Measurements from ENCODE around the gene LRIG2. TPM values are rescaled to one million over a fixed set of nuclear protein-coding genes. Genes with fewer than 3 reads are reported as not detected.
"Not testable (repeated sequence)": the region's sequence is repeated elsewhere in the genome, so short reads cannot be mapped to it uniquely, and the experiment has no call there.

Gene LRIG2
- total RNA-seq, 1 experiment from 2014 or later: 10.7 TPM

DNA sequence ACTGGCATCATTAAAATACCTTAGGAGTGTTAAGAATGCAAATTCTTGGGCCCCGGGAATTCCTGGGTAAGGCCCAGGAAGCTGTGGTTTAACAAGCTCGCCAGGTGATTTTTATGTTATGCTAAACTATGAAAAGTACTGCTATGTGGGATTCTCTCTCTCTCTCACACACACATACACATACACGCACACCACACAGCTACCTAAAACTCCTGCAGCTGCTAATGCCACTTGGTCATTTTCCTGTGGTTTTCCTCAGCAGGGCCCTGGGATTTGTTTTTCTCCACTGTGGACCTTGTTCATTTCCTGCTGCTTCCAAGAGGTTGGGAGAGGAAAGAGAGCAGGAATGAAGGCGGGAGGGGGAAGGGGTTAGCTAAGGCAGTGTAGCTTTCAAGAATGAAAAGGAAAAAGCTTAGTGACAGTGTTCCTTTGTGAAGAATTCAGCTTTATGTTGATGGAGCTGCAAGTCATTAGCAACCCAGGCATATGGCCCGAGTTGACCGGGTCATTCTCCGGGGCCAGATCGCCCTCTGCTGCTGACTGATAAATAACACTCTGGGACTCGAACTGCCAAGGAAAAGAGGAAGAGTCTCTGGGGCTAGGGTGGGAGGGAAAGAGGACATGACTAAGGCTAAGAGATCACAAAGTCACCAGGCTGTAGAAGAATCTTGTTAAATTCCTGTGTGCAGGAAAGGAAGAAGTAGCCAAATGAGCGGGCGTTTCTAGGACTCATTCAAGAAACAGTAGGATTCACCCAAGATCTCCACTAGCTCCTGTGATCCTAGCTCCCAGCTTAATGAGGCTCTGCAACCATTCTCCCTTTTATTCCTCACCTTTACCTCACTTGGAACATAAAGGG, 30.5 kb upstream of the LRIG2 start:
- Histone ChIP-seq H3K27me3 (replicated peaks; ENCODE audit: control insufficient read depth, insufficient read depth, low read length) (no peaks in the 10 kb centered on the region), H3K9me3 (no peaks in the 10 kb centered on the region), H3K36me3 (ENCODE audit: control insufficient read depth, insufficient read depth, low read length) (no peaks in the 10 kb centered on the region), H3K4me3 (ENCODE audit: low read depth, low read length) (no peak overlapping the region), H3K4me1 (peaks cover 49% of the 10 kb centered on the region)
- Mint-ChIP-seq H3K36me3 (ENCODE audit: insufficient read depth, unreplicated experiment) (no peaks in the 10 kb centered on the region), H3K9me3 (ENCODE audit: unreplicated experiment) (no peaks in the 10 kb centered on the region), H3K27ac (ENCODE audit: unreplicated experiment) (peak overlapping the region; percentile 81), H3K4me1 (ENCODE audit: low read depth, unreplicated experiment) (peaks cover 31% of the 10 kb centered on the region), H3K27me3 (ENCODE audit: insufficient read depth, unreplicated experiment) (no peaks in the 10 kb centered on the region), H3K4me3 (ENCODE audit: unreplicated experiment) (no peak overlapping the region)
- ChIA-PET POLR2A (interaction anchor here (0.7 to 1.6 kb wide), 6 partner anchors 15 to 138 kb away, joined by 3 to 8 read pairs (median 4); partner anchors contain the start of genes LRIG2 and SLC16A1), CTCF (interaction anchor here (0.6 to 3.2 kb wide), 13 partner anchors 15 to 1155 kb away, joined by 3 to 34 read pairs (median 4); partner anchors contain the start of genes LRIG2, PPM1J and SLC16A1)
- no TSS peak for BruUV-seq (replicated peaks)
- peak; percentile 73 for DNase-seq
- TF ChIP-seq, protein P1, sequence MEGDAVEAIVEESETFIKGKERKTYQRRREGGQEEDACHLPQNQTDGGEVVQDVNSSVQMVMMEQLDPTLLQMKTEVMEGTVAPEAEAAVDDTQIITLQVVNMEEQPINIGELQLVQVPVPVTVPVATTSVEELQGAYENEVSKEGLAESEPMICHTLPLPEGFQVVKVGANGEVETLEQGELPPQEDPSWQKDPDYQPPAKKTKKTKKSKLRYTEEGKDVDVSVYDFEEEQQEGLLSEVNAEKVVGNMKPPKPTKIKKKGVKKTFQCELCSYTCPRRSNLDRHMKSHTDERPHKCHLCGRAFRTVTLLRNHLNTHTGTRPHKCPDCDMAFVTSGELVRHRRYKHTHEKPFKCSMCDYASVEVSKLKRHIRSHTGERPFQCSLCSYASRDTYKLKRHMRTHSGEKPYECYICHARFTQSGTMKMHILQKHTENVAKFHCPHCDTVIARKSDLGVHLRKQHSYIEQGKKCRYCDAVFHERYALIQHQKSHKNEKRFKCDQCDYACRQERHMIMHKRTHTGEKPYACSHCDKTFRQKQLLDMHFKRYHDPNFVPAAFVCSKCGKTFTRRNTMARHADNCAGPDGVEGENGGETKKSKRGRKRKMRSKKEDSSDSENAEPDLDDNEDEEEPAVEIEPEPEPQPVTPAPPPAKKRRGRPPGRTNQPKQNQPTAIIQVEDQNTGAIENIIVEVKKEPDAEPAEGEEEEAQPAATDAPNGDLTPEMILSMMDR (IDR thresholded peaks at IDR 0.05; ENCODE audit: insufficient read depth in 1 of 2, low read depth in 1 of 2, low read length in 1 of 2, severe bottlenecking in 1 of 2, unreplicated experiment in 1 of 2): peak; percentile 22 to 46
- intact Hi-C loops (cut with micrococcal nuclease; ENCODE audit: unreplicated experiment): loop anchor here (1.0 to 5.0 kb wide), 7 partner anchors 21 to 326 kb away; partner anchors contain the start of gene LRIG2

DNA sequence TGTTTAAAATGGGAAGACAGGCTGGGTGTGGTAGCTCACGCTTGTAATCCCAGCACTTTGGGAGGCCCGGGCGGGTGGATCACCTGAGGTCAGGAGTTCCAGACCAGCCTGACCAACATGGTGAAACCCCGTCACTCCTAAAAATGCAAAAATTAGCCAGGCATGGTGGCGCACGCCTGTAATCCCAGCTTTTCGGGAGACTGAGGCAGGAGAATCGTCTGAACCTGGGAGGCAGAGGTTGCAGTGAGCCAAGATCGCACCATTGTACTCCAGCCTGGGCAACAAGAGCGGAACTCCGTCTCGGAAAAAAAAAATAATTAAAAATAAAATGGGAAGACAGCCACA, 29.9 kb upstream of the LRIG2 start:
- intact Hi-C loops (cut with micrococcal nuclease; ENCODE audit: unreplicated experiment): loop anchor here (2.0 to 5.0 kb wide), 2 partner anchors 30 to 66 kb away; partner anchors contain the start of gene LRIG2
- not testable (repeated sequence) for H3K36me3 Mint-ChIP-seq (ENCODE audit: insufficient read depth, unreplicated experiment); H3K36me3 ChIP-seq (ENCODE audit: control insufficient read depth, insufficient read depth, low read length); DNase-seq; H3K9me3 ChIP-seq; H3K27me3 Mint-ChIP-seq (ENCODE audit: insufficient read depth, unreplicated experiment); H3K4me3 Mint-ChIP-seq (ENCODE audit: unreplicated experiment); BruUV-seq (replicated peaks); H3K27me3 ChIP-seq (replicated peaks; ENCODE audit: control insufficient read depth, insufficient read depth, low read length); H3K4me3 ChIP-seq (ENCODE audit: low read depth, low read length); H3K9me3 Mint-ChIP-seq (ENCODE audit: unreplicated experiment)
- CTCF ChIA-PET: interaction anchor here (0.8 to 3.2 kb wide), 7 partner anchors 21 to 328 kb away, joined by 3 to 34 read pairs (median 5); partner anchors contain the start of genes LRIG2, PPM1J and SLC16A1
- POLR2A ChIA-PET: interaction anchor here (0.7 to 1.6 kb wide), 3 partner anchors 16 to 31 kb away, joined by 3 to 5 read pairs (median 3); partner anchors contain the start of gene LRIG2
- Mint-ChIP-seq H3K27ac (ENCODE audit: unreplicated experiment) (peak overlapping the region; percentile 81), H3K4me1 (ENCODE audit: low read depth, unreplicated experiment) (peaks cover 31% of the 10 kb centered on the region)
- peaks cover 55% of the 10 kb centered on the region for H3K4me1 ChIP-seq

DNA sequence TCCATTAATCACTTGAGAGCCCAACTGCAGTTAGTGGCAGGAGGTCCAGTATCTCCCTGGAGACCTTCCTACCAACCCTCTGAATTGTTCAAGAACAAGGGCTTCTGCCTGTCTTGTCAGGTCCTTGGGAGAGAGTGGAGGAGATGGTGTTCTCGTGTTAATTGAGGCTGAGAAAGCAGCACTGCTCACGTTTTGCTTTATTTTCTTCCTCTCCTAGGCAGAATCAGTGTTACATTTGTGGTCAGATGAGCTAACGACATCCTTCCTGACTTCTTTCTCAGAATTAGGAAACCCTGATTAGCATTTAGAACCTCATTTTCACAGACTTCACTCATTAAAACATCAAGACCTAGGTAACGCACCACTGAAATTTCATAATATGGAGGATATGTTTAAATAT, 26.4 kb upstream of the LRIG2 start:
- intact Hi-C loops (cut with micrococcal nuclease; ENCODE audit: unreplicated experiment): no loop called here
- POLR2A ChIA-PET: no interaction called here
- Histone ChIP-seq H3K27me3 (replicated peaks; ENCODE audit: control insufficient read depth, insufficient read depth, low read length) (no peaks in the 10 kb centered on the region), H3K4me3 (ENCODE audit: low read depth, low read length) (no peak overlapping the region), H3K36me3 (ENCODE audit: control insufficient read depth, insufficient read depth, low read length) (no peaks in the 10 kb centered on the region), H3K9me3 (no peaks in the 10 kb centered on the region), H3K4me1 (peaks cover 30% of the 10 kb centered on the region)
- Mint-ChIP-seq H3K4me3 (ENCODE audit: unreplicated experiment) (no peak overlapping the region), H3K9me3 (ENCODE audit: unreplicated experiment) (no peaks in the 10 kb centered on the region), H3K36me3 (ENCODE audit: insufficient read depth, unreplicated experiment) (no peaks in the 10 kb centered on the region), H3K27ac (ENCODE audit: unreplicated experiment) (no peak overlapping the region), H3K4me1 (ENCODE audit: low read depth, unreplicated experiment) (peaks cover 18% of the 10 kb centered on the region), H3K27me3 (ENCODE audit: insufficient read depth, unreplicated experiment) (no peaks in the 10 kb centered on the region)
- no TSS peak for BruUV-seq (replicated peaks)
- TF ChIP-seq, protein P1 (IDR thresholded peaks at IDR 0.05; ENCODE audit: insufficient read depth in 1 of 2, low read depth in 1 of 2, low read length in 1 of 2, severe bottlenecking in 1 of 2, unreplicated experiment in 1 of 2): no peak
- CTCF ChIA-PET: no interaction called here
- no peak for DNase-seq
